Activated CD4-positive, alpha-beta T cell treated with anti-CD3 and anti-CD28 coated beads for 24 hours (primary cell): ENCODE results near the gene CCDC88C.

Source experiments
- DNase-seq, 2 donors: peaks; one replicate each; pipeline ENCODE4 v3.0.0-alpha.2; 2020; ENCODE audit warnings: low read depth in 2 of 2

Gene CCDC88C

DNA sequence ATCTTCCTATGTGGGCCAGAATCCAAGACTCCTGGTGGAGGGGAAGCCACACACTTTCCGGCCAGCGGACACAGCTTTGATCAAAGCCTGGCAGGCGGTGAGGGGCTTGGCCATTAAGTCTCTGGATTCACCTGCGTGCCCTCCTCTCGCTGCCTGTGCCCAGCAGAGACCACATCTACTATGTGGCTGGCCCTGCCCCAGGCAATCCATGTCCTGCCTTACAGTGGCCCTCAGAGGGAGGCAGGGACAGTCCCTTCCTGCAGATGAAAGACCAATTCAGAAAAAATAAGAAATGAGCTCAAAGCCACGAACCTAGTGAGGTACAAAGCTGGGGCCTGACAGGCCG, 90.4 kb downstream of the CCDC88C start:
- DNase-seq: no peak

DNA sequence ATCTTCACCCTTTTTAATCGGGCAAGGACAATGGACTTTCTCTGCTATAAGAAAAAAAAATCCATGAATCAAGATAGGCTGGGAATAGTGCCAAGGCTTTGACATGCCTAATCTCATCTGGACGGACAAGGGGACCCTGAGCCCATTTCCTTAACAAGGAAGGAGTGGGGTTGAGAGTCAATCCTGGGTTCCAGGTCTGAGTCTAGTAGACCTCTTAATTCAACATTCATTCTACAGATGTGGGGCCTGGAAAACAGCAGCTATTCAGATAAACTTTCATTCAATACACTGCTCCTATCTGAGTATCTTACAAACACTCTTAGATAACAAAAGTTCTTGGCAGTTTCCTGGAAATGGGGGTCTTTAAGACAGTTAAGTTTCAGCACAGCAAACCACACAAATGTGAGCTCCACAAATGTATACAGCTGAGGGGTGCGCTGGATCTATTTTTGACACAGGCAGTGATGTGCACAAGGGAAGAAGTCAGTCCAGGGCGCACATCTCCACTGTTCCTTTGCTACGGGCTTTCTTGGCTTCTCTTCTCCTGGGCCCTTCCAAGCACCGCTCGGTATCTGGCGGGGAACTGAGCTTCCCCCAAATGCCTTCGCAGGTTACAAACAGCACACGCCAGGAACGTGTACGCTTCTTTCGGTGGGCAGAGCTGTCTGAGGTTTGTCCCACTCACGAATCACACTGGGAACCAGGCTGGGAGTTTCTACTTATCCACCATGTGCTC, 90.9 kb downstream of the CCDC88C start:
- DNase-seq: no peak

DNA sequence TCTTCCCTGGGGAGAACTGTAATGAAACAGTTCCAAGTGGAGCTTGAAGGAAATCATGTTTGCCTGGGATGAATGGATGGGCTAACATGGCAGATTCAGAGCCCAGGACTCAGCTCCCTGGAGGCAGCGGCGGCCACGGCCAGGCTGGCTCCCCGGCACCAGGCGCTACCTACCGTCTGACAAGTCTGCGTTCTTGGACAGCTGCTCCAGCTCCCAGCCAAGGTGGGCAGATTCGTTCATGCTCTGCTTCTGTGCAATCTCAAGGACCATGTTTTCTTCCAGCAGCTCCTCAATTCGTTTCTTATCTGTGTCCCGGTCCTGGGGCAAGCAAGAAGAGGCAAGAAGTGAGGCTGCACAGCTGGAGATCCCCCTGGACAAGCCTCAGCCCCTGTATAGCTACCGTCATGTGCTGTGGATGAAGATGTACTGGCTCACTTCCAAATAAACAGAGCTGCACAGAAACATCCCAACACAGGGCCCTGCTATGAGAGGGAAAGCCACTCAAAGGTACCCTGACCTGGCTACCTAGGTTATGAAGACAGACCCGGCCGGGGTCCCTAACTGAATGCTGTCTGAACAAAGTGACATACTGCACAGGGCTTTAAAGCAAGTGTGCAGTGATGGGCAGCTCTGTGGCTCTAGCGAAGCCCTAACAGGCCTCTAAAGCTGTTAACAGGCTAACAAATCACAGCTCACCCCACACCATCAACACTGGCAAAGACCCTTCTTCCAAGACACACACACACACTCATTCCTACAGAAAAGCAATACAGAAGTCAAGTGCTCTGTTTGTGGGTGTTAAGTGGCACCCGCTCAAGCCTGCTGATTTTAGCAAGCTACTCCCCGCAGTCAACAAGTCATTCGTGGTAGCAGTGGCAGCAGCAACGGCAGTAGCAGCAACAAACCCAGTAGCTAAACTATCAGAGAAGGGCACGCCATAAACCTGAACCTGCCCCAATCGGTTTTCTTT, 92.7 kb downstream of the CCDC88C start:
- DNase-seq: no peak

DNA sequence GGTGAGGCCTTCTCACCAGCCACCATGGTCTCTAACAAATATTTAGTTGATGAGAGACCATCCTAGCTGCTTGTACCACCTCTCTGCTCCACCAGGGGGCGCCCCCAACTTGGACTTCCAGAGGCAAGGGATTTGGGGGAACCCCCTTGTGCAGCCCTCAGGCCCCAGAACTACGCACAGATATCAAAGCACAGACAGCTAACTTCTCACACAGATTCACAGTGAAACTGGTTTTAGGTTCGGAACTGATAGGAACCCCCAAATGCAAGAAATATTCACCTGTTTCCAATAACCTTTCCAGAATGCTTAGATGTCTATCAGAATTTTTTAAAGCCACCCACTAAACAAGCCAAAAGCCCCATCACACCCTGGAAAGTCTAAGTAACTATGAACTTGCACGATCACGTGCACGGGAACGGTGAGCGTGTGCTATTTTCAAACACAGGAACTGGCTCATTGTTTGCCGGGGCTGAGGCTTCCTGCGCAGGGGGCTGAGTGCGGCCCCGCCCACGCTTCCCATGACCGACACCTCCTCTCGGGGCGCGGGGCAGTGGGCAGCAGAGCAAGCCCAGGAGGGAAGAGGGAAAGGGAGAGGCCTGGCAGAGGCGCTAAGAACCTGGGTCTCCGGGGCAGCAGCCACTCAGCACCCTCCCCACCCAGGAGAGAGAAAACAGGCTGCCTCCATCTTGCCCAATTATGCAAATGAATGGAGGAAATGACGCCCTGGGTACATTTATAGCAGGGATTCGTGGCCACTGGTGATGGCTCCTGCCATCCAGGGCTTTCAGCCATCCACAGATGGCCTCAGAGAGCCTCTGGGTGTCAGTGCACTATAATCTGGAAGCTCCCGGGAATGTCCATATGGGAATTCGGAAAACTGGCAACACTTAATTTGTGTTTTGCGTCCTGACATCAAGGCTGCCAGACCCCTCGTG, 93.7 kb downstream of the CCDC88C start:
- peak; percentile 94 to 96 for DNase-seq

DNA sequence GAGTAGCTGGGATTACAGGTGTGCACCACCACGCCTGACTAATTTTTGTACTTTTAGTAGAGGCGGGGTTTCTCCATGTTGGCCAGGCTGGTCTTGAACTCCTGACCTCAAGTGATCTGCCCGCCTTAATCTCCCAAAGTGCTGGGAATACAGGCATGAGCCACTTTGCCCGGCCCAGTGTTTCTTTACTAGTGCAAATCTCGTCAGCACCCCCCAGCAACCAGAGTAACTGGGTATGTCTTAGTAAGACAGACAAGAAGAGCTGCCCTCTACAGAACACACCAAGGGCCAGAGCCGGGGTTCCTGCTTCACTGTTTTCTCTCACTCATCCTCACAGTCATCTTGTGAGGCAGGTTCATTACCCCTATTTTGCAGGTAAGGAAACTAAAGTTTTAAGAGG, 94.6 kb downstream of the CCDC88C start:
- no peak for DNase-seq

DNA sequence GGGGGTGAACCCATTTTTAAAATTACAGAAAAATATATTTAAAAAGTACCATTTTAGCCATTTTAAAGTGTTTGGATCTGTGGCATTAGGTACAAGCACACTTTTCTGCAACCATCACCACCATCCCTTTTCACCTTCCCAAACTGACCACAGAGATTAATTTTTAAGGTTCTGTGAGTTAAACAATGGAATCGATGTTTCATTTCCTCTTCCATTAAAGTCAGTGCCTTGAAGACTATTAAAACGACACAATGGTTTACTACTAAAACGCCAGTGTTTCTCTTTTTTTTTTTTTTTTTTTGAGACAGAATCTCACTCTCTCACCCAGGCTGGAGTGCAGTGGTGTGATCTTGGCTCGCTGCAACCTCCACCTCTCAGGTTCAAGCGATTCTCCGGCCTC, 95.0 kb downstream of the CCDC88C start:
- DNase-seq: no peak

DNA sequence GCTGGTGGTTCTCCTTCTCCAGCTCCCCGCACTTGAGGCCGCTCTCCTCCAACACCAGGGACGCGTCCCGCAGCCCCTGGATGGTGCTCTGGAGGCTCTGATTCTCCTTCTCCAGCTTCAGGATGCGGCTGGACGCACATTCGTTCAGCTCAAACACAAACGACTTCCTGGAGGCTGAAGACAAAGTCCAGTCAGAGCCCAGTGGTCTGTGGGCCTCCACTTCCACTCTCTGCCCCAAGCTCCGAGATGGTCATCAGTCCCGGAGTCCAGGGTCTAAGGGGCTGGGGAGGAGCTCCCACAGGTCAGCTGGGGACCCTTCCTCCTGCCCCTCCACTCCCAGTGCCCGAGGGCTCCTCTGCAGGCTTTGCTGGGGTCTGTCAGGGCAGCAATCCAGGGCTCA, 96.5 kb downstream of the CCDC88C start:
- DNase-seq: no peak

DNA sequence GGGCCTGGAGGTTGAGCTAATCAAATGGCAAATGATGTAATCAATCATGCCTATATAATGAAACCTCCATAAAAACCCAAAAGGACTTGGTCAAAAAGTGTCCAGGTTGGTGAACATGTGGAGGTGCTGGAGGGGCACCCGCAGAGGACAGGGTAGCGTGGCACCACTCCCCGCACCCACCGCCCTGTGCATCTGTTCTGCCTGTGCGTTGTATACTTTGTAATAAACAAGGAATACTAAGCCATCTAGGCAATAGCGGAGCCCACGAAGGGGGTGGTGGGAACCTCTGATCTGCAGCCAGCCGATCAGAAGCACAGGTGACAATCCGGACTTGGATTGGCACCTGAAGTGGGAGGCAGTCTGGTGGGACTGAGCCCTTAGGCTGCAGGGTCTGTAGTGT, 97.4 kb downstream of the CCDC88C start:
- DNase-seq: no peak

DNA sequence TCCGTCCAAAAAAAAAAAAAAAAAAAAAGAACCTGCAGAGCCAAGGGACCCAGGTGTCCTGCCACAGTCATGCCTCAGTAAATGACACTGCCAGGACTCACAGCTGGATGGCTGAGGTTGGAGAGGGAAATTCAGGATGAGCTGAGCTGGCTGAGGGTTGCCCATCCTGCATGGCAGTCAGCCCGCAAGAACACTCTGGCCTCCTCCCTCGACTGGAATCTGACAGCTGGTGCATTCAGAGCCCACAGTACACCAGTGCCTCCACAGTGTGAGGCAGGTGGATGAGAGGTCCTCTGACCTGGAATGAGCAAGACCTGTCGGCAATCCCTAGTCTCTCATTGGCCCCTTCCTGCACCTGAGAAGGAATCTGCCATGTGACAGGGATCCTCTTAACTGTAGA, 98.7 kb downstream of the CCDC88C start:
- DNase-seq: no peak

DNA sequence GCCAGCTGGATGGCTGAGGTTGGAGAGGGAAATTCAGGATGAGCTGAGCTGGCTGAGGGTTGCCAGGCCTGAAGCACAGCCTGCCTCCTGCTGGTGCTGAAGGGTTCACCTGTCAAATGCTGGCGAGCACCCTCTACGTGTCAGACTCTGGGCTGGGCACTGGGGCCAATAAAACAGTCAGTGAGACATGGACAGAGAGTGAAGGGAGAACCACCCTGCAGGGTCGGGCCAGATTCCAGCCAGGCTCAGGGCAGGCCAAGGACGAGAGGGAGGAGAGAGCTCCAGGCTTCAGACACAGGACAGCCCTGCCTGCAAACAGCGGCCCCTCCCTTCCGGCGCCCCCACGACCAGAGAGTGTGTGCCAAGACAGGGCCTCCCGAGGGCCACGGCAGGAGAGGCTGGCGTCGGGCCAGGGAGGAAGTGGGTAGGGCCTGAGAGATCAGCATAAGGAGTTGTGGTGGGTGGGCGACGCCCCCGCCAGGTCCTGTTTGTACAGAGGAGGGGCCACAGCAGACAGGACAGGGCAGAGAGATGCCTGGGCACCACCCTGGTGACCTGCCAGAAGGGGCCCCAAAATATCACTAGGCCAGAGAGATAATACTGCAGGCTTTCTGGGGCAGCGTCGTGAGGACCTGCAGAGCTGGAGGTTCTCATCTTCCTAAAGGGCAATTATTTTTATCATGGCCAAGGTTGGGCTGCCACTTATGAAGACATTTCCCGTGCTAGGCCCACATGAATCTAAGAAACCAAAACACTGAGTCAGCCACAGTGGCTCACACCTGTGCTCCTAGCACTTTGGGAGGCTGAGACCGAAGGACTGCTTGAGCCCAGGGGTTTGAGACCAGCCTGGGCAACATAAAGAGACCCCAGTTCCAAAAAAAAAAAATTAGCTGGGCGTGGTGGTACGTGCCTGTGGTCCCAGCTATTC, 100.0 kb downstream of the CCDC88C start:
- DNase-seq: peak; percentile 54 to 71

DNA sequence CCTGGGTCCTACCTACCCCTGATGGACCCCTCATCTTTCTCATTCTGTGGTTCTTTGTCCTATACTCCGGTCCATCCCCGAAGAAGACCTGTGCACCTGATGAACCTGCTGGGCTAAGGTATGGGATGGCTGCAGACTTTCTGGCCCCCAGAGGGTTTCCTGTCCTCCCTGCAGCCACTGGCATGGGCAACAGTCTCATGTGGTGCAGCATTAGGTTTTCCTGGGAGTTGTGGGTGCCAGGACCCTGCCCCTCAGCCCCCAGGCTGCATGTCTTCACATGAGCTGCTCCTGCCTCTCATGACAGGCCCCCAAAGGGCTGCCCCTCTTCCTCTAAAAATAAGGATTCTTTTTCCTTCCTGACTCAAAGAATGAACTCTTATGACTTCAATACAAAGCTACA, 100.9 kb downstream of the CCDC88C start:
- no peak for DNase-seq

DNA sequence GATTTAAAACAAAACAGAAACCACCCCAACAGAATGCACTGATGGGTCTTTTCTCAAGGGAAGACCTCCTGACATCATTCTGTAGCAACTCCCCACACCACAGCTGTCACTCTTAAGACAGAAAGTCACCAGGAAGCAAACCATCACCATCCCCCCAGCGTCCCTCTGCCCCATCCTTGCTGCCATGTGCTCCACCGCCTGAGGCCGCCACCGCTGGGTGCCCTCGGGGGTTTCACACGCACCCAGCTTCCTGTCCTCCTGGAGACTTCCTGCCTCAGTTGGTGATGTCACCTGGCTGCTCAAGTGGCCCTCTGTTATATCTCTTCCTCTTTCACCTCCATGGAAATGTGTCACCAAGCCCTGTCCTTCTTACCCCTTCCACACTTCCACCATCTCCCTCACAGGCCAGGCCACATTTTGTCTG, 101.8 kb downstream of the CCDC88C start:
- peak; percentile 53 to 70 for DNase-seq

DNA sequence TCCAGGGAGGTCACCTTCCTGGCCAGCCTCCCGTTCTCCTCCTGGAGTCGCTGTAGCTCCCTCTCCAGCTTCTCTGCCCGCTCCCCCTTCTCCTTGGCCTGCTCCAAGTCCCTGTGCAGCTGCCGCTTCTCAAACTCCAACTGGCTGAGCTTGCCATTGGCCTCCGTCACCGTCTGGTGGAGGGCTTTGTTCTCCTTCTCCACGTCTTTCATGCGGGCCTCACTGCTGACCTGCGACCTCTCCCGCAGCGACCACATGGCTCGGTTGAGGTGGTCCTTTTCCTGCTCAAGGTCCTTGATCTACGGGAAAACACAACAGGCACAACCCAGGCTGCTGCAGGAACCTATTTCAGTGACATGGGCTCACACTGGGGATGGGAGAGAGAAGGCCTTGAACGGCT, 103.8 kb downstream of the CCDC88C start:
- DNase-seq: no peak

DNA sequence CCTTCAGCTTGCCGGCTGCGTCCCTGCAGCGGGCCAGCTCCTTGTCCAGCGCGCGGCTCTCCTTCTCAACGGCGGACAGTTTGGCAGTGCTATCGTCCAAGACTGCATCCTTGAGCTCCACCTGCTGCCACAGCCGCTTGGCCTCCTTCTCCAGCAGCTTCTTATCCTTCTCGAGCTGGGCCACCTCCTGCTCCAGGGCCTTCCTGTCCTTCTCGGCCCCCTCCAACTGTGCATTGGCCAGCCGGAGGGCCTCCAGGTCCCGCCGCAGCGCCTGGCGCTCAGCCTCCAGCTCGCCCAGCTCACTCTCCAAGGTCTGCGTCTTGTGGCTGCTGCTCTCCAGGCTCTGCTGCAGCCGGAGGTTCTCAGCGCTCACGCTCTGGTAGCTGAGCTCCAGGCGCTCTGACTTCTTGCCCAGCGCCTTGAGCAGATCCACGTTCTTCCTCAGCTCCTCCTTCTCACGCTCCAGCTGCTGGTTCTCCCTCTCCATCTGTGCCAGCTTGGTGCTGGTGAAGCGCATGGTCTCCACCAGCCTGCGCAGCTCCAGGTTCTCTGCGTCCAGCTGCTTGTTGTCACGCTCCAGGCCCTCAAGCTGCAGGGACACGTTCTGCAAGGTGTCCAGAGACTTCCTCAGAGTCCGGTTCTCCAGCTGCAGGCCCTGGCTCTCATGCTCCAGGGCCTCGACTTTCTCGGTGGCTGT, 104.3 kb downstream of the CCDC88C start:
- DNase-seq: no peak

DNA sequence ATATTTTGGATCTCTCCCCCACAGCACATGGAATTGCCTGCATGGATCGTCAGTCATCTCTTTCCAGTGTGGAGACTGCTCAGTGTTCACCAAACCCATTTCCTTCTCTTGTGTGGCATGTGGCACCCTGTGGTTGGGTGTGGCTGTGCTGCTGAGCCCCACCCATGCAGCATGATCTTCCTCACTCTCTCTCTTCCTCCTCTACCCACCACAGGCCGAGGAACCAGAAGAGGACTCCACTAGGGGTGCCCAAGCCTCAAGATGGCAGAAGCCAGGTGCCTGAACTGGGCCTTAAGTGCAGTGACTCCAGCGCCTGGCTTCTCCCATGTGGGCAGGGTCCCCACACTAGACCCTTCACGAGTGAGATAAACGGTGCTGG, 106.3 kb downstream of the CCDC88C start:
- peak in 1 of 2 donors; percentile 22 for DNase-seq

DNA sequence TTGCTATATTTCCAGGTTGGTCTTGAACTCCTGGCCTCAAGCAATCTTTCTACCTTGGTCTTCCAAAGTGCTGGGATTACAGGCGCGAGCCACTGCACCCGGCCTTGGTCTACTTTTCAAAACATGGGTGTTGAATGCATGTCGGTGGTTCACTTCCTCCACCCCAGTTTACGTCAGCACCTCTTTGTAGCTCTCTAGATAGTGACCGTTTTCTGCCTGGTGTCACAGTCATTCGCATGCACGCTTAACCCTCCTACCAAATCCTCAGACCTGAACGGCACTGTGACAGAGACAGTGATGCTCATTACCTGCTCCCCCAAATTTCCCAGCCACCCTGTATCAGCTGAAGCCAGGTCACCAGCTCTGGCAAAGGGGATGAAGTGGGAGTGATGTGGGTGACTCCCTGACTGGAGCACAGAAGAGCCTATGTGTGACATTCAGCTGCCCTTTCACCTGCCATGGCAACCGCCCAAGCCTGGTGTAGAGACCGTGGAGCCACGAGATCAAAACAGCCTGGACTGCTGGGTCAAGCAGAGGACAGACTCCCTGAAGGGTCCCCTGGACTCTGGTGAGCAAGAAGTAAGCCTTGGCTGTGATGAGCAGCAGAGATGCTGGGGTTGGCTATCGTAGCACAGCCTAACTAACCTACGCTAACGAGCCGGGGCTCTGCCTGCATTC, 106.9 kb downstream of the CCDC88C start:
- DNase-seq: no peak

DNA sequence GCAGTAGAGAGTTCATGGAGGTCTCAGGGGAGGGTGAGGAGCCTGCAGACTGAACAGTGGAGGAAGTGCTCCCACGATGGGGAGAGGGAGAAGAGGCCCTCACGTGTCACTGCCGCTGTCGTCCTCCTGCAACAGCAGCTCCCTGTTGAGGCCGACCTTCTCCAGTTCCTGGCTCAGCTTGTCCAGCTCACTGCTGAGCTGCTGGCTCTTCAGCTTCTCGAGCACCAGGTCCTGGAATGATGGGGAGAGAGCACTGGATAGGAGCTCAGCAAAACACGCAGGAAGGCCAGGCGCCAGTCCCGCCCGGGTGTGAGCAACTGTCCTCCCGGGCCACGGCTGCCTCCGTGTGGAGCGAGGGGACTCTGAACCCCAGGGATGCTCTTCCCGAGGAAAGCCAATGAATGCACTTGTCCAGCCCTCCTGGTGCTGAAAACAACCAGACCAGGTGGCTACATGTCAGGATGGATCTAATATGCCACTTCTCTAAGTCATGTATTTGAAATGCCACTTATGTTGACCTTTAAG, 107.8 kb downstream of the CCDC88C start:
- no peak for DNase-seq

DNA sequence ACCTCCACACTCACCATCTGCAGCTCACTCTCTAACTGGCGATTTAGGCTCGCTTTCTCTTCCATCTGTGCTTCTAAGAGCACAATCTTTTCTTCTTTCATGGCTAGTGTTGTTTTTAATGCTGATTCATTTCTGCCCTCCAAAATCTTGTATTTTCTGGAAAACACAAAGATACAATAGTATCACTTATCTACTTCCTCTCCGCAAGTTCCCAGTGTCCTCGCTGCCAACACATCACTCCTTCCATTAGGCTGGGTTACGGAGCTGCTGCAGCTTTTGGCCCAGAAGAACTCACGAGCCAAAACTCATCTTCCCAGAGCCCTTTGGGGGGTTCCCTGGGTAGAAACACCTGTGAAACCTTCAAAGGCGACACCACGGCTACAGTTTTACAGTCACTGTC, 109.3 kb downstream of the CCDC88C start:
- DNase-seq: no peak

DNA sequence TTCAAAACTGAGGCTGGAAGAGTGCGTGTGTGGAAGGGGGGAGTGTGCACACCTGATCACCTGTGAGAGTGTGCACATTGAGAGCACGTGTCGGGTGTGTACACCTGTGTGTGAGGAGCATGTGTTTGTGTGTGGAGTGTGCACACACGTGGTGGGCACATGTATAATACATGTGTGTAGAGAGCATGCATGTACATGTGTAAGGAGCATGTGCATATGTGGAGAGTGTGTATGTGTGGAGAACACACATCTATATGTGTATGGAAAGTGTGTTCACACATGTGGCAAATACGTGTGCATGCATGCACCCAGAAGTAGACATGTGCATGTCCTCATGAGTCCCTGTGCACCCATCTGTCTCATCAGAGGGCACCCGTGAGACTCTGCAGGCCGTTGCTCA, 110.0 kb downstream of the CCDC88C start:
- DNase-seq: no peak
